ENCODE results near the gene FAM163B.

DNA sequence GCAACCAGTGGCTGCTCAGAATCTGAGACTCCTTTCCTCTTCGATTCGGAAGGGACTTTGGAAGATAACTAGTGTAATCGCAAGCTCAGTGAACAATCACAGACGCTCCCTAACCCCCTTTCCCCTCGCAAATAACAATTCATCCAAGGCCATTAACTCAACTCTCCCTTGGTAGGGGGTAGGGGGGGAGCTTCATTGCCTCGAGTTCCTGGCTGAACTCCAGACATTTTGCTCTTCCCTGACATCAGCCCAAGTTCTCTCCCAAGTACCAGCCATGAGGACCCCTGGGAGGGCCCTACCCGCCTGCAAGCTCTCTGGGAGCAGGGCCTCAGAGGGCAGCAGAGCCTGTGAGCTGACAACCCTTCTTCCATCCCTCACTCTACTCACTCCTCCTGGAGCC is 8.4 kb downstream of the FAM163B start:
- TF ChIP-seq, protein P1, sequence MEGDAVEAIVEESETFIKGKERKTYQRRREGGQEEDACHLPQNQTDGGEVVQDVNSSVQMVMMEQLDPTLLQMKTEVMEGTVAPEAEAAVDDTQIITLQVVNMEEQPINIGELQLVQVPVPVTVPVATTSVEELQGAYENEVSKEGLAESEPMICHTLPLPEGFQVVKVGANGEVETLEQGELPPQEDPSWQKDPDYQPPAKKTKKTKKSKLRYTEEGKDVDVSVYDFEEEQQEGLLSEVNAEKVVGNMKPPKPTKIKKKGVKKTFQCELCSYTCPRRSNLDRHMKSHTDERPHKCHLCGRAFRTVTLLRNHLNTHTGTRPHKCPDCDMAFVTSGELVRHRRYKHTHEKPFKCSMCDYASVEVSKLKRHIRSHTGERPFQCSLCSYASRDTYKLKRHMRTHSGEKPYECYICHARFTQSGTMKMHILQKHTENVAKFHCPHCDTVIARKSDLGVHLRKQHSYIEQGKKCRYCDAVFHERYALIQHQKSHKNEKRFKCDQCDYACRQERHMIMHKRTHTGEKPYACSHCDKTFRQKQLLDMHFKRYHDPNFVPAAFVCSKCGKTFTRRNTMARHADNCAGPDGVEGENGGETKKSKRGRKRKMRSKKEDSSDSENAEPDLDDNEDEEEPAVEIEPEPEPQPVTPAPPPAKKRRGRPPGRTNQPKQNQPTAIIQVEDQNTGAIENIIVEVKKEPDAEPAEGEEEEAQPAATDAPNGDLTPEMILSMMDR (conservative IDR thresholded peaks at IDR 0.05 in 1 of 2, IDR thresholded peaks at IDR 0.05 in 1 of 2; ENCODE audit: low read depth in 1 of 2, low read length in 2 of 2): no peak
- TF ChIP-seq EZH2 (IDR thresholded peaks at IDR 0.05; ENCODE audit: low read length, missing control alignments): no peak
